SH-SY5Y (cell line): ENCODE measurements around the gene RHOBTB1.

Source experiments
- GATA2 ChIP-seq: IDR thresholded peaks from 2 replicates; pipeline ENCODE4 v1.6.1; 2011; ENCODE audit warnings: mild to moderate bottlenecking, low read depth, low read length
- GATA3 ChIP-seq: IDR thresholded peaks from 2 replicates; pipeline ENCODE4 v1.6.1; 2011; ENCODE audit warnings: low read depth, mild to moderate bottlenecking, low read length, moderate library complexity

GRCh38 chr10:60976687-60977086 lies 32.7 kb upstream of the RHOBTB1 start:
- TF ChIP-seq GATA2 (no peak), GATA3 (no peak)
